ENCODE results near the gene DMRT3.

GRCh38 chr9:1014640-1015039 is 38.2 kb downstream of the DMRT3 start:
- TF ChIP-seq CTCF (IDR thresholded peaks at IDR 0.05): no peak
- TF ChIP-seq EP300 (IDR thresholded peaks at IDR 0.05): no peak
- TF ChIP-seq POLR2AphosphoS5 (IDR thresholded peaks at IDR 0.05): no peak
- no peak for TF ChIP-seq POLR2A (IDR thresholded peaks at IDR 0.05)
